Endometrium (tissue), 2 donors: ENCODE results near the gene SFXN5.
"Not testable (repeated sequence)": the region's sequence is repeated elsewhere in the genome, so short reads cannot be mapped to it uniquely, and the experiment has no call there.

Source experiments
- FAIRE-seq: peaks from 2 replicates; lab custom pipeline; 2012; peaks lifted over from hg19 to GRCh38; lab: Jason Lieb, UNC
- donor health status: control.
- donor health status: control.

Gene SFXN5

GRCh38 chr2:73101626-73102256 lies 30.2 kb upstream of the SFXN5 start:
- no peak for FAIRE-seq

GRCh38 chr2:73100956-73101355 lies 29.4 kb upstream of the SFXN5 start:
- FAIRE-seq: no peak

GRCh38 chr2:73099486-73099885 lies 28.0 kb upstream of the SFXN5 start:
- no peak for FAIRE-seq

- FAIRE-seq: no peak
Observed at GRCh38 chr2:73095910-73096309, 24.4 kb upstream of the SFXN5 start.

GRCh38 chr2:73093601-73094218 lies 22.2 kb upstream of the SFXN5 start:
- not testable (repeated sequence) for FAIRE-seq

- FAIRE-seq: no peak
Observed at GRCh38 chr2:73092146-73092783, 20.8 kb upstream of the SFXN5 start.

- no peak for FAIRE-seq
Observed at GRCh38 chr2:73091696-73092095, 20.2 kb upstream of the SFXN5 start.

- no peak for FAIRE-seq
Observed at GRCh38 chr2:73091164-73091563, 19.7 kb upstream of the SFXN5 start.

- no peak for FAIRE-seq
Observed at GRCh38 chr2:73089270-73090030, 17.9 kb upstream of the SFXN5 start.

- FAIRE-seq: no peak
Observed at GRCh38 chr2:73088703-73089102, 17.2 kb upstream of the SFXN5 start.

GRCh38 chr2:73088211-73088610 lies 16.7 kb upstream of the SFXN5 start:
- no peak for FAIRE-seq

- FAIRE-seq: no peak
Observed at GRCh38 chr2:73087311-73087710, 15.8 kb upstream of the SFXN5 start.

- FAIRE-seq: no peak
Observed at GRCh38 chr2:73085691-73086090, 14.2 kb upstream of the SFXN5 start.

GRCh38 chr2:73084971-73085370 lies 13.5 kb upstream of the SFXN5 start:
- no peak for FAIRE-seq

- no peak for FAIRE-seq
Observed at GRCh38 chr2:73083886-73084800, 12.6 kb upstream of the SFXN5 start.

GRCh38 chr2:73082523-73083410 lies 11.3 kb upstream of the SFXN5 start:
- FAIRE-seq: no peak

- no peak for FAIRE-seq
Observed at GRCh38 chr2:73081181-73081671, 9.7 kb upstream of the SFXN5 start.

- no peak for FAIRE-seq
Observed at GRCh38 chr2:73080321-73081131, 9.0 kb upstream of the SFXN5 start.

GRCh38 chr2:73079636-73080035 lies 8.1 kb upstream of the SFXN5 start:
- FAIRE-seq: no peak
